Measurements from ENCODE around the gene SLC22A23.

Gene SLC22A23

DNA sequence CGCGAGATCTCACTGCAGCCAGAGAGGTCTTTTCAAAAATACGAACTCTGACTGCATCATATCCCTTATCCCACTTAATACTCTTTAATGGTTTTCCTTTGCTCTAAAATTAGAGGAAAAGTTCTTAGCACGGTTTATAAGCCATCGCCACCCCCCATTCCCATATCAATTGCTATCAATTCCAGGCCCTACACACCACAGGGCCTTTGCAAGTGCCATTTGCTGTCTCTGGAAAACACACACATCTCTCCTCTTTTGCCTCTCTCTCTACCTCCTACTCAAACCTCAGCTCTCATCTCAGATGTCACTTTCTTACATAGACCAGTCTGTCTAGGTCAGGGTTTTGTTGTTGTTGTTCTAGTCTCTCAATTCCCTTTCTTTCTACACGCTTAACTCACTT lies 9.8 kb downstream of the SLC22A23 start:
- Histone ChIP-seq H3K4me3 (ENCODE audit: low read depth, low read length) (no peak overlapping the region), H3K27ac (ENCODE audit: extremely low read depth, low read depth, low read length) (no peak overlapping the region), H3K4me1 (ENCODE audit: control insufficient read depth, insufficient read depth, low read length) (peaks cover 16% of the 10 kb centered on the region), H3K36me3 (ENCODE audit: control insufficient read depth in 2 of 2, insufficient read depth in 1 of 2, low read length in 2 of 2) (peaks cover 4 to 6% of the 10 kb centered on the region in 2 experiments; a peak in 2 of 3 replicates), H3K9me3 (ENCODE audit: control insufficient read depth, insufficient read depth, low read depth, low read length) (no peaks in the 10 kb centered on the region)
- peak; percentile 86 for TF ChIP-seq ZNF623 (tag by site-specific recombination; IDR thresholded peaks at IDR 0.05)
- TF ChIP-seq ZBTB8A (tag by site-specific recombination; IDR thresholded peaks at IDR 0.05) = no peak
- POLR2A ChIA-PET = interaction anchor here (0.6 to 0.8 kb wide), 2 partner anchors 10 to 36 kb away, joined by 3 to 4 read pairs; partner anchors contain the start of gene SLC22A23
- CTCF ChIA-PET = interaction anchor here (0.6 kb wide), 1 partner anchor 1995 kb away, joined by 4 read pairs; no protein-coding TSS in a partner anchor

DNA sequence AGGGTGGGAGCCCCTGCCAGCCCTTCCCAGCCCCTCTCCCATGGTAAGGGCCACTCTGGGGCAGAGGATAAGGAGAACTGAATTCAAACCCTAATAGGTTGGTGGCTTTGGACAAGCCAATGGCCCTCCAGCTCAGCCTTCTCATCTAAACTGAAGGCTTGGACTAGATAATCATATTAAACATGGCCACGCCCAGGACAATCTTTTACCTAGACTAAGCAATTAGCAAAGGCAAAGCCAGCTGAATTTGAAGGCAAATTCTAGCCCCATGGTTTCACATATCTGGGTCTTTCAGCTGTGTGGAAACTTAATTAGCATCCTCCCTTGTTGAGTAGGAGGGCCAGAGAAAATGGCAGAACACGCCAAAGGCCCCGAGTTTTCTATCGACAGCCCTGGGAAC lies 10.7 kb downstream of the SLC22A23 start:
- no peaks in the 10 kb centered on the region for H3K9me3 ChIP-seq (ENCODE audit: control insufficient read depth, insufficient read depth, low read depth, low read length)
- no peak overlapping the region for H3K4me3 ChIP-seq (ENCODE audit: low read depth, low read length)
- ChIA-PET POLR2A (no interaction called here), CTCF (no interaction called here)
- no peak overlapping the region for H3K27ac ChIP-seq (ENCODE audit: extremely low read depth, low read depth, low read length)
- peaks cover 16% of the 10 kb centered on the region for H3K4me1 ChIP-seq (ENCODE audit: control insufficient read depth, insufficient read depth, low read length)
- peaks cover 4 to 6% of the 10 kb centered on the region in 2 experiments; a peak in 2 of 3 replicates for H3K36me3 ChIP-seq (ENCODE audit: control insufficient read depth in 2 of 2, insufficient read depth in 1 of 2, low read length in 2 of 2)
- TF ChIP-seq ZNF791 (tag by site-specific recombination; IDR thresholded peaks at IDR 0.05) = no peak
- no peak for TF ChIP-seq SP2 (tag by site-specific recombination; IDR thresholded peaks at IDR 0.05)
- TF ChIP-seq ZNF404 (tag by site-specific recombination; IDR thresholded peaks at IDR 0.05) = no peak
- TF ChIP-seq YY2 (tag by site-specific recombination; IDR thresholded peaks at IDR 0.05) = no peak
- TF ChIP-seq, protein P1, sequence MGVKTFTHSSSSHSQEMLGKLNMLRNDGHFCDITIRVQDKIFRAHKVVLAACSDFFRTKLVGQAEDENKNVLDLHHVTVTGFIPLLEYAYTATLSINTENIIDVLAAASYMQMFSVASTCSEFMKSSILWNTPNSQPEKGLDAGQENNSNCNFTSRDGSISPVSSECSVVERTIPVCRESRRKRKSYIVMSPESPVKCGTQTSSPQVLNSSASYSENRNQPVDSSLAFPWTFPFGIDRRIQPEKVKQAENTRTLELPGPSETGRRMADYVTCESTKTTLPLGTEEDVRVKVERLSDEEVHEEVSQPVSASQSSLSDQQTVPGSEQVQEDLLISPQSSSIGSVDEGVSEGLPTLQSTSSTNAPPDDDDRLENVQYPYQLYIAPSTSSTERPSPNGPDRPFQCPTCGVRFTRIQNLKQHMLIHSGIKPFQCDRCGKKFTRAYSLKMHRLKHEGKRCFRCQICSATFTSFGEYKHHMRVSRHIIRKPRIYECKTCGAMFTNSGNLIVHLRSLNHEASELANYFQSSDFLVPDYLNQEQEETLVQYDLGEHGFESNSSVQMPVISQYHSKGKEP (tag by site-specific recombination; IDR thresholded peaks at IDR 0.05) = no peak
- TF ChIP-seq, protein P2, sequence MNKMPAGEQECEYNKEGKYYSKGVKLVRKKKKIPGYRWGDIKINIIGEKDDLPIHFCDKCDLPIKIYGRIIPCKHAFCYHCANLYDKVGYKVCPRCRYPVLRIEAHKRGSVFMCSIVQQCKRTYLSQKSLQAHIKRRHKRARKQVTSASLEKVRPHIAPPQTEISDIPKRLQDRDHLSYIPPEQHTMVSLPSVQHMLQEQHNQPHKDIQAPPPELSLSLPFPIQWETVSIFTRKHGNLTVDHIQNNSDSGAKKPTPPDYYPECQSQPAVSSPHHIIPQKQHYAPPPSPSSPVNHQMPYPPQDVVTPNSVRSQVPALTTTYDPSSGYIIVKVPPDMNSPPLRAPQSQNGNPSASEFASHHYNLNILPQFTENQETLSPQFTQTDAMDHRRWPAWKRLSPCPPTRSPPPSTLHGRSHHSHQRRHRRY (tag by site-specific recombination; IDR thresholded peaks at IDR 0.05) = no peak
- no peak for TF ChIP-seq ZBTB1 (tag by site-specific recombination; IDR thresholded peaks at IDR 0.05)
- no peak for TF ChIP-seq OSR2 (tag by site-specific recombination; IDR thresholded peaks at IDR 0.05)
- TF ChIP-seq ZNF777 (tag by site-specific recombination; IDR thresholded peaks at IDR 0.05; ENCODE audit: borderline replicate concordance) = no peak
- no peak for TF ChIP-seq ZNF654 (tag by site-specific recombination; IDR thresholded peaks at IDR 0.05; ENCODE audit: low read depth)
- TF ChIP-seq, protein P3, sequence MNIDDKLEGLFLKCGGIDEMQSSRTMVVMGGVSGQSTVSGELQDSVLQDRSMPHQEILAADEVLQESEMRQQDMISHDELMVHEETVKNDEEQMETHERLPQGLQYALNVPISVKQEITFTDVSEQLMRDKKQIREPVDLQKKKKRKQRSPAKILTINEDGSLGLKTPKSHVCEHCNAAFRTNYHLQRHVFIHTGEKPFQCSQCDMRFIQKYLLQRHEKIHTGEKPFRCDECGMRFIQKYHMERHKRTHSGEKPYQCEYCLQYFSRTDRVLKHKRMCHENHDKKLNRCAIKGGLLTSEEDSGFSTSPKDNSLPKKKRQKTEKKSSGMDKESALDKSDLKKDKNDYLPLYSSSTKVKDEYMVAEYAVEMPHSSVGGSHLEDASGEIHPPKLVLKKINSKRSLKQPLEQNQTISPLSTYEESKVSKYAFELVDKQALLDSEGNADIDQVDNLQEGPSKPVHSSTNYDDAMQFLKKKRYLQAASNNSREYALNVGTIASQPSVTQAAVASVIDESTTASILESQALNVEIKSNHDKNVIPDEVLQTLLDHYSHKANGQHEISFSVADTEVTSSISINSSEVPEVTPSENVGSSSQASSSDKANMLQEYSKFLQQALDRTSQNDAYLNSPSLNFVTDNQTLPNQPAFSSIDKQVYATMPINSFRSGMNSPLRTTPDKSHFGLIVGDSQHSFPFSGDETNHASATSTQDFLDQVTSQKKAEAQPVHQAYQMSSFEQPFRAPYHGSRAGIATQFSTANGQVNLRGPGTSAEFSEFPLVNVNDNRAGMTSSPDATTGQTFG (tag by site-specific recombination; IDR thresholded peaks at IDR 0.05; ENCODE audit: borderline replicate concordance) = no peak
- no peak for TF ChIP-seq ZNF133 (tag by site-specific recombination; IDR thresholded peaks at IDR 0.05)
- TF ChIP-seq, protein P4, sequence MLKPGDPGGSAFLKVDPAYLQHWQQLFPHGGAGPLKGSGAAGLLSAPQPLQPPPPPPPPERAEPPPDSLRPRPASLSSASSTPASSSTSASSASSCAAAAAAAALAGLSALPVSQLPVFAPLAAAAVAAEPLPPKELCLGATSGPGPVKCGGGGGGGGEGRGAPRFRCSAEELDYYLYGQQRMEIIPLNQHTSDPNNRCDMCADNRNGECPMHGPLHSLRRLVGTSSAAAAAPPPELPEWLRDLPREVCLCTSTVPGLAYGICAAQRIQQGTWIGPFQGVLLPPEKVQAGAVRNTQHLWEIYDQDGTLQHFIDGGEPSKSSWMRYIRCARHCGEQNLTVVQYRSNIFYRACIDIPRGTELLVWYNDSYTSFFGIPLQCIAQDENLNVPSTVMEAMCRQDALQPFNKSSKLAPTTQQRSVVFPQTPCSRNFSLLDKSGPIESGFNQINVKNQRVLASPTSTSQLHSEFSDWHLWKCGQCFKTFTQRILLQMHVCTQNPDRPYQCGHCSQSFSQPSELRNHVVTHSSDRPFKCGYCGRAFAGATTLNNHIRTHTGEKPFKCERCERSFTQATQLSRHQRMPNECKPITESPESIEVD (tag by site-specific recombination; IDR thresholded peaks at IDR 0.05) = no peak
- no peak for TF ChIP-seq ZNF140 (tag by site-specific recombination; IDR thresholded peaks at IDR 0.05)
- no peak for TF ChIP-seq ZNF596 (tag by site-specific recombination; IDR thresholded peaks at IDR 0.05)
- TF ChIP-seq, protein P5, sequence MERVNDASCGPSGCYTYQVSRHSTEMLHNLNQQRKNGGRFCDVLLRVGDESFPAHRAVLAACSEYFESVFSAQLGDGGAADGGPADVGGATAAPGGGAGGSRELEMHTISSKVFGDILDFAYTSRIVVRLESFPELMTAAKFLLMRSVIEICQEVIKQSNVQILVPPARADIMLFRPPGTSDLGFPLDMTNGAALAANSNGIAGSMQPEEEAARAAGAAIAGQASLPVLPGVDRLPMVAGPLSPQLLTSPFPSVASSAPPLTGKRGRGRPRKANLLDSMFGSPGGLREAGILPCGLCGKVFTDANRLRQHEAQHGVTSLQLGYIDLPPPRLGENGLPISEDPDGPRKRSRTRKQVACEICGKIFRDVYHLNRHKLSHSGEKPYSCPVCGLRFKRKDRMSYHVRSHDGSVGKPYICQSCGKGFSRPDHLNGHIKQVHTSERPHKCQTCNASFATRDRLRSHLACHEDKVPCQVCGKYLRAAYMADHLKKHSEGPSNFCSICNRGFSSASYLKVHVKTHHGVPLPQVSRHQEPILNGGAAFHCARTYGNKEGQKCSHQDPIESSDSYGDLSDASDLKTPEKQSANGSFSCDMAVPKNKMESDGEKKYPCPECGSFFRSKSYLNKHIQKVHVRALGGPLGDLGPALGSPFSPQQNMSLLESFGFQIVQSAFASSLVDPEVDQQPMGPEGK (tag by site-specific recombination; IDR thresholded peaks at IDR 0.05) = no peak
- TF ChIP-seq, protein P6, sequence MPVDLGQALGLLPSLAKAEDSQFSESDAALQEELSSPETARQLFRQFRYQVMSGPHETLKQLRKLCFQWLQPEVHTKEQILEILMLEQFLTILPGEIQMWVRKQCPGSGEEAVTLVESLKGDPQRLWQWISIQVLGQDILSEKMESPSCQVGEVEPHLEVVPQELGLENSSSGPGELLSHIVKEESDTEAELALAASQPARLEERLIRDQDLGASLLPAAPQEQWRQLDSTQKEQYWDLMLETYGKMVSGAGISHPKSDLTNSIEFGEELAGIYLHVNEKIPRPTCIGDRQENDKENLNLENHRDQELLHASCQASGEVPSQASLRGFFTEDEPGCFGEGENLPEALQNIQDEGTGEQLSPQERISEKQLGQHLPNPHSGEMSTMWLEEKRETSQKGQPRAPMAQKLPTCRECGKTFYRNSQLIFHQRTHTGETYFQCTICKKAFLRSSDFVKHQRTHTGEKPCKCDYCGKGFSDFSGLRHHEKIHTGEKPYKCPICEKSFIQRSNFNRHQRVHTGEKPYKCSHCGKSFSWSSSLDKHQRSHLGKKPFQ (tag by site-specific recombination; IDR thresholded peaks at IDR 0.05) = no peak
- TF ChIP-seq, protein P7, sequence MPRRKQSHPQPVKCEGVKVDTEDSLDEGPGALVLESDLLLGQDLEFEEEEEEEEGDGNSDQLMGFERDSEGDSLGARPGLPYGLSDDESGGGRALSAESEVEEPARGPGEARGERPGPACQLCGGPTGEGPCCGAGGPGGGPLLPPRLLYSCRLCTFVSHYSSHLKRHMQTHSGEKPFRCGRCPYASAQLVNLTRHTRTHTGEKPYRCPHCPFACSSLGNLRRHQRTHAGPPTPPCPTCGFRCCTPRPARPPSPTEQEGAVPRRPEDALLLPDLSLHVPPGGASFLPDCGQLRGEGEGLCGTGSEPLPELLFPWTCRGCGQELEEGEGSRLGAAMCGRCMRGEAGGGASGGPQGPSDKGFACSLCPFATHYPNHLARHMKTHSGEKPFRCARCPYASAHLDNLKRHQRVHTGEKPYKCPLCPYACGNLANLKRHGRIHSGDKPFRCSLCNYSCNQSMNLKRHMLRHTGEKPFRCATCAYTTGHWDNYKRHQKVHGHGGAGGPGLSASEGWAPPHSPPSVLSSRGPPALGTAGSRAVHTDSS (tag by site-specific recombination; IDR thresholded peaks at IDR 0.05) = no peak
